Non-pigmented ciliary epithelial cell (primary cell): Measurements from ENCODE around the gene PKNOX2.

ENCODE experiments used
- DNase-seq: peaks from one replicate; pipeline ENCODE4 v3.0.0-alpha.2; 2010; ENCODE audit warnings: low read depth

PKNOX2 gene

GRCh38 chr11:125287491-125288210 lies 123.1 kb downstream of the PKNOX2 start:
- no peak for DNase-seq

GRCh38 chr11:125289419-125290098 lies 125.0 kb downstream of the PKNOX2 start:
- DNase-seq, result no peak

- no peak for DNase-seq
Measured at GRCh38 chr11:125290263-125290662, 125.7 kb downstream of the PKNOX2 start.

- DNase-seq, result no peak
Measured at GRCh38 chr11:125292100-125292499, 127.5 kb downstream of the PKNOX2 start.

GRCh38 chr11:125293596-125293995 lies 129.0 kb downstream of the PKNOX2 start:
- no peak for DNase-seq

- DNase-seq, result no peak
Measured at GRCh38 chr11:125295931-125296330, 131.4 kb downstream of the PKNOX2 start.

- no peak for DNase-seq
Measured at GRCh38 chr11:125297346-125297915, 132.9 kb downstream of the PKNOX2 start.

- DNase-seq, result no peak
Measured at GRCh38 chr11:125299061-125299615, 134.6 kb downstream of the PKNOX2 start.

- DNase-seq, result no peak
Measured at GRCh38 chr11:125299821-125300220, 135.3 kb downstream of the PKNOX2 start.

GRCh38 chr11:125300791-125301218 lies 136.3 kb downstream of the PKNOX2 start:
- peak; percentile 54 for DNase-seq

GRCh38 chr11:125301346-125301745 lies 136.8 kb downstream of the PKNOX2 start:
- DNase-seq, result no peak

- DNase-seq, result no peak
Measured at GRCh38 chr11:125303186-125303585, 138.6 kb downstream of the PKNOX2 start.

GRCh38 chr11:125303694-125304093 lies 139.1 kb downstream of the PKNOX2 start:
- DNase-seq, result no peak

- no peak for DNase-seq
Measured at GRCh38 chr11:125304136-125304535, 139.6 kb downstream of the PKNOX2 start.

GRCh38 chr11:125304876-125305275 lies 140.3 kb downstream of the PKNOX2 start:
- DNase-seq, result no peak

- no peak for DNase-seq
Measured at GRCh38 chr11:125305345-125305744, 140.8 kb downstream of the PKNOX2 start.

- no peak for DNase-seq
Measured at GRCh38 chr11:125306476-125306875, 141.9 kb downstream of the PKNOX2 start.

- no peak for DNase-seq
Measured at GRCh38 chr11:125308246-125308645, 143.7 kb downstream of the PKNOX2 start.

GRCh38 chr11:125312391-125312790 lies 147.8 kb downstream of the PKNOX2 start:
- no peak for DNase-seq

GRCh38 chr11:125312812-125313211 lies 148.3 kb downstream of the PKNOX2 start:
- no peak for DNase-seq

- DNase-seq, result no peak
Measured at GRCh38 chr11:125313271-125314219, 149.0 kb downstream of the PKNOX2 start.
